Activated effector memory CD4-positive, alpha-beta T cell treated with Interleukin-2 at 50 U/mL for 16 hours (primary cell): ENCODE results near the gene PTPN13.
"Not testable (repeated sequence)": the region's sequence is repeated elsewhere in the genome, so short reads cannot be mapped to it uniquely, and the experiment has no call there.

Source experiments
- DNase-seq: peaks from one replicate; pipeline ENCODE4 v3.0.0-alpha.2; 2020

The PTPN13 gene

GRCh38 chr4:86719149-86719548 is 125.0 kb downstream of the PTPN13 start:
- not testable (repeated sequence) for DNase-seq

- DNase-seq = no peak
Observed at GRCh38 chr4:86720508-86721068, 126.5 kb downstream of the PTPN13 start.

GRCh38 chr4:86721412-86721811 is 127.3 kb downstream of the PTPN13 start:
- DNase-seq = no peak

GRCh38 chr4:86730310-86730709 is 136.2 kb downstream of the PTPN13 start:
- DNase-seq = peak; percentile 30

GRCh38 chr4:86737244-86737643 is 143.1 kb downstream of the PTPN13 start:
- DNase-seq = no peak

- DNase-seq = no peak
Observed at GRCh38 chr4:86741846-86742245, 147.7 kb downstream of the PTPN13 start.

GRCh38 chr4:86744570-86744969 is 150.5 kb downstream of the PTPN13 start:
- DNase-seq = no peak

- DNase-seq = no peak
Observed at GRCh38 chr4:86749121-86749520, 155.0 kb downstream of the PTPN13 start.

GRCh38 chr4:86755388-86755787 is 161.3 kb downstream of the PTPN13 start:
- no peak for DNase-seq

GRCh38 chr4:86757468-86757867 is 163.4 kb downstream of the PTPN13 start:
- DNase-seq = no peak

GRCh38 chr4:86759298-86759697 is 165.2 kb downstream of the PTPN13 start:
- no peak for DNase-seq

- no peak for DNase-seq
Observed at GRCh38 chr4:86762649-86763048, 168.5 kb downstream of the PTPN13 start.

GRCh38 chr4:86769794-86770193 is 175.7 kb downstream of the PTPN13 start:
- DNase-seq = no peak

GRCh38 chr4:86771141-86771540 is 177.0 kb downstream of the PTPN13 start:
- no peak for DNase-seq

- DNase-seq = no peak
Observed at GRCh38 chr4:86775061-86775460, 180.9 kb downstream of the PTPN13 start.

GRCh38 chr4:86778175-86778574 is 184.1 kb downstream of the PTPN13 start:
- no peak for DNase-seq

GRCh38 chr4:86788826-86789225 is 194.7 kb downstream of the PTPN13 start:
- DNase-seq = no peak

GRCh38 chr4:86791126-86791525 is 197.0 kb downstream of the PTPN13 start:
- no peak for DNase-seq

- no peak for DNase-seq
Observed at GRCh38 chr4:86809809-86810208, 215.7 kb downstream of the PTPN13 start.

- DNase-seq = no peak
Observed at GRCh38 chr4:86810847-86811246, 216.7 kb downstream of the PTPN13 start.

- no peak for DNase-seq
Observed at GRCh38 chr4:86815653-86816052, 221.5 kb downstream of the PTPN13 start.

- no peak for DNase-seq
Observed at GRCh38 chr4:86816501-86817273, 222.6 kb downstream of the PTPN13 start.

- no peak for DNase-seq
Observed at GRCh38 chr4:86818211-86818610, 224.1 kb downstream of the PTPN13 start.

- DNase-seq = no peak
Observed at GRCh38 chr4:86818841-86819240, 224.7 kb downstream of the PTPN13 start.

GRCh38 chr4:86819561-86819960 is 225.4 kb downstream of the PTPN13 start:
- DNase-seq = no peak
